22Rv1 (cell line): ENCODE measurements around the gene ITM2B.

Experiments used
- H3K27ac ChIP-seq: fragments of 450-650 bp; 2 replicates; pipeline ENCODE4 v1.5.1; 2017
- ZFX ChIP-seq: fragments of 450-650 bp; IDR thresholded peaks from 2 replicates; pipeline ENCODE4 v1.6.1; 2017; ENCODE audit warnings: antibody characterized with exemption, borderline replicate concordance
- TF ChIP-seq, protein P1 (sequence below): fragments of 450-650 bp; IDR thresholded peaks from 2 replicates; pipeline ENCODE4 v1.5.1; 2017; ENCODE audit warnings: mild to moderate bottlenecking

Gene ITM2B

GRCh38 chr13:48295271-48295670 lies 62.3 kb downstream of the ITM2B start:
- TF ChIP-seq, protein P1, sequence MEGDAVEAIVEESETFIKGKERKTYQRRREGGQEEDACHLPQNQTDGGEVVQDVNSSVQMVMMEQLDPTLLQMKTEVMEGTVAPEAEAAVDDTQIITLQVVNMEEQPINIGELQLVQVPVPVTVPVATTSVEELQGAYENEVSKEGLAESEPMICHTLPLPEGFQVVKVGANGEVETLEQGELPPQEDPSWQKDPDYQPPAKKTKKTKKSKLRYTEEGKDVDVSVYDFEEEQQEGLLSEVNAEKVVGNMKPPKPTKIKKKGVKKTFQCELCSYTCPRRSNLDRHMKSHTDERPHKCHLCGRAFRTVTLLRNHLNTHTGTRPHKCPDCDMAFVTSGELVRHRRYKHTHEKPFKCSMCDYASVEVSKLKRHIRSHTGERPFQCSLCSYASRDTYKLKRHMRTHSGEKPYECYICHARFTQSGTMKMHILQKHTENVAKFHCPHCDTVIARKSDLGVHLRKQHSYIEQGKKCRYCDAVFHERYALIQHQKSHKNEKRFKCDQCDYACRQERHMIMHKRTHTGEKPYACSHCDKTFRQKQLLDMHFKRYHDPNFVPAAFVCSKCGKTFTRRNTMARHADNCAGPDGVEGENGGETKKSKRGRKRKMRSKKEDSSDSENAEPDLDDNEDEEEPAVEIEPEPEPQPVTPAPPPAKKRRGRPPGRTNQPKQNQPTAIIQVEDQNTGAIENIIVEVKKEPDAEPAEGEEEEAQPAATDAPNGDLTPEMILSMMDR, result no peak
- TF ChIP-seq ZFX, result no peak
- no peak overlapping the region for H3K27ac ChIP-seq

- H3K27ac ChIP-seq, result no peak overlapping the region
- no peak for TF ChIP-seq ZFX
- TF ChIP-seq, protein P1, result no peak
Measured at GRCh38 chr13:48296528-48296927, 63.5 kb downstream of the ITM2B start.

DNA sequence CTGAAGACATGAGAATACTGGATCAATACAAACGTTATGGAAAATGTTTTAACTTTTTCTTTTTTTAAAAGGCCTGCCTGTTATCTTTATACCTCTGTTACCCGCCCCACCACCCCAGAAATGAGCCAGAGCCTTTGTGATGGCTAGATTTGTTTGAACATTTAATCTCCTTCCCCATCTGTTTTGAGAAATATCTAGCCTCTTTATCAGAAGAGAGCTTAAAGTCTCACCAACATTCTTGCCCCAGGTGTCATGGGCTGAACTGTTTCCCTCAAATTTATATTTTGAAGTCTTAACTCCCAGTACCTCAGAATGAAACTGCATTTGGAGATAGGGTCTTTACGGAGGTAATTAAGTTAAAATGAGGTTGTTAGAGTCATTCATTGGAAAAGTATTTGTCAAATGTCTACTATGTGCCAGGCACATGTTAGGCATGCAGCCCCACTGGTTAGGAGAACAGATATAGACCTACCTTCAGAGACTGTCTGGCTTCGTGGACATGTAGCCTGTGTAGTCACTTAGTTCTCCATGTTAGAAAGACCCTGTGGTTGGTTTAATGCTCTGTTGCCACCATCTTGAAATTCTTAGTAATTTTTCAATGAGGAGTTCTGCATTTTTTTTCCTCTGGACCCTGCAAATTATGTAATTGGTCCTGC lies 64.3 kb downstream of the ITM2B start:
- H3K27ac ChIP-seq, result no peak overlapping the region
- no peak for TF ChIP-seq ZFX
- TF ChIP-seq, protein P1, result no peak

DNA sequence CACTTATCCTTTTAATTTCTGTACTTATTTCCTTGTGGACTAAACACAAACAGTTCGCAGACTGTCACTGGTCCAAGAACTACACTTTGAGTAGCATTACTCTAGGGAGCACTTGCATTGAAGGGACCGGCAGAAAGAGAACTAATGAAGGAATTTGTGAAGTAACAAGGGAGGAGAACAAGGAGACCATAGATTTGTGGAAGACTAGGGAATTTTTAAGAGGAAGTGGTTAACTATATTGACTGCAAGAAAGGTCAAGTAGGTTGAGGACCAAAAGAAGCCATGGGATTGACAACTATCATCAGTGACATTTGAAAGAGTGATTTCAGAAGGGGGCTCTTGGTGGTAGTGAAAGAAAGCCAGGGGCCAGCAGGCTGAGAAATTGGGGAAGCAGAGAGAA lies 66.6 kb downstream of the ITM2B start:
- TF ChIP-seq ZFX, result no peak
- TF ChIP-seq, protein P1, result no peak
- no peak overlapping the region for H3K27ac ChIP-seq

- TF ChIP-seq, protein P1, result no peak
- TF ChIP-seq ZFX, result no peak
- H3K27ac ChIP-seq, result peak overlapping the region; percentile 77
Measured at GRCh38 chr13:48302871-48303358, 69.9 kb downstream of the ITM2B start.

- TF ChIP-seq ZFX, result no peak
- TF ChIP-seq, protein P1, result no peak
- peak within 1 kb of the TSS; percentile 77 for H3K27ac ChIP-seq
Measured at GRCh38 chr13:48303359-48304142, 70.5 kb downstream of the ITM2B start, which contains the start of gene RB1. TSS of gene RB1 (plus strand) at chr13:48303751. CDS start at chr13:48303913, 162 bp downstream.
